ENCODE measurements around the gene RNU7-1. TPM values are rescaled to one million over a fixed set of nuclear protein-coding genes. Genes with fewer than 3 reads are reported as not detected.

Gene RNU7-1
- total and polyA plus RNA-seq, 7 experiments from 2014 or later = not detected

- DNase-seq (peak in 1 of 9 donors; percentile 22), ATAC-seq (no peak)
- H3K4me1 Mint-ChIP-seq = peaks cover 44 to 70% (median 62%) of the 10 kb centered on the region in 7 donors
- H3K27me3 ChIP-seq (ENCODE audit: control insufficient read depth in 2 of 2, insufficient read depth in 2 of 2, low read length in 2 of 2) = no peaks in the 10 kb centered on the region
- peak overlapping the region; percentile 79 to 92 (median 88) for H3K4me3 Mint-ChIP-seq
- POLR2A ChIA-PET = interaction anchor here (0.7 to 23.3 kb wide), 6 partner anchors 11 to 59 kb away, joined by 3 to 367 read pairs (median 4); partner anchors contain the start of genes C12orf57, PTPN6 and RNU7-1
- peaks cover 0 to 10% (median 0%) of the 10 kb centered on the region in 3 experiments for H3K36me3 ChIP-seq (ENCODE audit: control insufficient read depth in 2 of 3, insufficient read depth in 3 of 3, low read length in 3 of 3)
- intact Hi-C loops (cut with micrococcal nuclease) = no loop called here
- no peaks in the 10 kb centered on the region for H3K9me3 Mint-ChIP-seq
- H3K9me3 ChIP-seq (ENCODE audit: control insufficient read depth in 2 of 3, low read length in 3 of 3) = no peaks in the 10 kb centered on the region
- peak overlapping the region; percentile 83 to 95 (median 93) for H3K27ac Mint-ChIP-seq
- peaks cover 16 to 43% of the 10 kb centered on the region in 2 donors for H3K4me1 ChIP-seq (ENCODE audit: control insufficient read depth in 2 of 2, insufficient read depth in 2 of 2, low read length in 2 of 2)
- no peaks in the 10 kb centered on the region for H3K27me3 Mint-ChIP-seq
- peaks cover 0 to 8% (median 0%) of the 10 kb centered on the region in 5 donors for H3K36me3 Mint-ChIP-seq
- H3K27ac ChIP-seq (ENCODE audit: low read depth, low read length) = peak overlapping the region; percentile 86
- CTCF ChIA-PET = interaction anchor here (1.5 kb wide), 1 partner anchor 180 kb away, joined by 3 read pairs; no protein-coding TSS in a partner anchor
- peak overlapping the region; percentile 60 for H3K4me3 ChIP-seq (ENCODE audit: low read length)
Observed at GRCh38 chr12:6928022-6928702, 15.5 kb upstream of the RNU7-1 start.

GRCh38 chr12:6928703-6929407 is 14.8 kb upstream of the RNU7-1 start:
- DNase-seq = no peak
- Histone ChIP-seq H3K36me3 (ENCODE audit: control insufficient read depth in 2 of 3, insufficient read depth in 3 of 3, low read length in 3 of 3) (peaks cover 0 to 4% (median 0%) of the 10 kb centered on the region in 3 experiments), H3K4me3 (ENCODE audit: low read length) (peak overlapping the region; percentile 60), H3K27ac (ENCODE audit: low read depth, low read length) (peak overlapping the region; percentile 86), H3K27me3 (ENCODE audit: control insufficient read depth in 2 of 2, insufficient read depth in 2 of 2, low read length in 2 of 2) (no peaks in the 10 kb centered on the region), H3K9me3 (ENCODE audit: control insufficient read depth in 2 of 3, low read length in 3 of 3) (no peaks in the 10 kb centered on the region), H3K4me1 (ENCODE audit: control insufficient read depth in 2 of 2, insufficient read depth in 2 of 2, low read length in 2 of 2) (peaks cover 16 to 48% of the 10 kb centered on the region in 2 donors)
- Mint-ChIP-seq H3K36me3 (peaks cover 0 to 7% (median 0%) of the 10 kb centered on the region in 5 donors), H3K9me3 (no peaks in the 10 kb centered on the region), H3K27me3 (no peaks in the 10 kb centered on the region), H3K27ac (peak overlapping the region; percentile 83 to 95 (median 93)), H3K4me1 (peaks cover 48 to 77% (median 69%) of the 10 kb centered on the region in 7 donors), H3K4me3 (peak overlapping the region; percentile 79 to 92 (median 88))
- intact Hi-C loops (cut with micrococcal nuclease) = loop anchor here in 1 of 2 donors (1.0 kb wide), 2 partner anchors 8 to 15 kb away; partner anchors contain the start of gene ENO2
- ChIA-PET POLR2A (interaction anchor here (0.6 to 23.3 kb wide), 13 partner anchors 12 to 239 kb away, joined by 3 to 367 read pairs (median 4); partner anchors contain the start of genes C12orf57, ENO2, PTPN6 and RNU7-1), CTCF (interaction anchor here (0.6 to 1.6 kb wide), 6 partner anchors 9 to 179 kb away, joined by 3 to 9 read pairs (median 4); partner anchors contain the start of genes C12orf57 and RNU7-1)
- ATAC-seq = no peak

DNA sequence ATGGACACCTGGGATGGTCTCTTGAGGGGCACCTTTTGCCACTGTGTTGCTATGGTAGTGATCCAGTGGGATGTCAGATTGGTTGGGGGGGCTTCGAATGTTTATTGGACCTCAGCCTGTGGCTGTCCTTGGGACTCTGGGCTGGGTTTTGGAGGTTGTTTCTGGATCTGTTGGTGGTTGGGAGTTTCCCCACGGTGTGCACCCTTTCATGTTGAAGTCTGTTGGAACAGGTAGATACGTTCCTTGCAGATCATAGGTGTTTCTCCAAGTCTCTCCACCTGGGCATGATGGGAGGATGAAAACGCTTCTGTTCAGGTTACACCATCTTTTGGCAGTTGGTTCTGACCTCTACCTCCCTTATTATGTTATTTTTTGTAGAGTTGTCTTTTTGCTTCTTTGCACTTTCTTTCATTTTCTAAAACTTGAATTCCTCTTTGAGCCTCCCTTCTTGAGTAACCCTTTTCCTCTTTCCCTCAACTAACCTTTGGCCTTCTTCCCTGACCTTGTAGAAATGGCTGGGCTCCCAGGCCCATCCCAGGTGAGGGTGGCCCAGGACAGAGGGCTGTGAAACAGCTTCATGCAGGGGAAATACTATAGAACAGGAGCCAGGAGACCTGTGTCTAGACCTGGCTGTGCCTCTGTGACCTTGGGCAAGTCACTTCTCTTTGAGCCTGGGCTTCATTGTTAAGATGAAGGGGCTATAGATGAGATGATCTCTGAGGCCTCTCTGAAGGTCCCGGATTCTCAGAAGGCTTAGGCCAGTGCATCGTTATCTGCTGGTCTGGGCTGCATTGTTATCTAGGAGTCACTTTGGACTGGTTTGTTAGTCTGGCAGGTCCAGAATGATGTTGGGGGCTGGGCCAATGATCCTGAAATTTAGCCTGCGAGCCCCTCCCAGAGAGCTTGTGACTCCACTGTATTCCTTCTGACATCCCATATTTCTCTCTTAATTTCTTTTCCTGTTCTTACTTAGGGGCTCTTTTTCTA is 13.9 kb upstream of the RNU7-1 start:
- Histone ChIP-seq H3K36me3 (ENCODE audit: control insufficient read depth in 2 of 3, insufficient read depth in 3 of 3, low read length in 3 of 3) (peaks cover 0 to 3% (median 0%) of the 10 kb centered on the region in 3 experiments), H3K27me3 (ENCODE audit: control insufficient read depth in 2 of 2, insufficient read depth in 2 of 2, low read length in 2 of 2) (no peaks in the 10 kb centered on the region), H3K4me3 (ENCODE audit: low read length) (peak overlapping the region; percentile 60), H3K9me3 (ENCODE audit: control insufficient read depth in 2 of 3, low read length in 3 of 3) (no peaks in the 10 kb centered on the region), H3K4me1 (ENCODE audit: control insufficient read depth in 2 of 2, insufficient read depth in 2 of 2, low read length in 2 of 2) (peaks cover 12 to 44% of the 10 kb centered on the region in 2 donors), H3K27ac (ENCODE audit: low read depth, low read length) (peak overlapping the region; percentile 86)
- CTCF ChIA-PET = interaction anchor here (0.6 to 1.6 kb wide), 6 partner anchors 8 to 60 kb away, joined by 3 to 9 read pairs (median 4); partner anchors contain the start of genes C12orf57 and RNU7-1
- DNase-seq (peak in 1 of 9 donors; percentile 39), ATAC-seq (peak; percentile 15)
- H3K27ac Mint-ChIP-seq = peak overlapping the region; percentile 83 to 95 (median 93)
- POLR2A ChIA-PET = interaction anchor here (0.7 to 23.3 kb wide), 13 partner anchors 12 to 182 kb away, joined by 3 to 367 read pairs (median 4); partner anchors contain the start of genes C12orf57, ENO2, PTPN6 and RNU7-1
- intact Hi-C loops (cut with micrococcal nuclease) = loop anchor here in 1 of 2 donors (1.0 kb wide), 2 partner anchors 8 to 15 kb away; partner anchors contain the start of gene ENO2
- H3K36me3 Mint-ChIP-seq = peaks cover 0 to 9% (median 0%) of the 10 kb centered on the region in 5 donors
- no peaks in the 10 kb centered on the region for H3K27me3 Mint-ChIP-seq
- peak overlapping the region; percentile 79 to 92 (median 88) for H3K4me3 Mint-ChIP-seq
- no peaks in the 10 kb centered on the region for H3K9me3 Mint-ChIP-seq
- H3K4me1 Mint-ChIP-seq = peaks cover 48 to 77% (median 70%) of the 10 kb centered on the region in 7 donors

- no peaks in the 10 kb centered on the region for H3K27me3 ChIP-seq (ENCODE audit: control insufficient read depth in 2 of 2, insufficient read depth in 2 of 2, low read length in 2 of 2)
- no peaks in the 10 kb centered on the region for H3K27me3 Mint-ChIP-seq
- H3K4me3 ChIP-seq (ENCODE audit: low read length) = no peak overlapping the region
- peaks cover 0 to 16% (median 0%) of the 10 kb centered on the region in 5 donors for H3K36me3 Mint-ChIP-seq
- peak overlapping the region; percentile 48 to 99 (median 93) for H3K27ac Mint-ChIP-seq
- peak in 3 of 9 donors; percentile 50 to 56 (median 53) for DNase-seq
- ChIA-PET POLR2A (interaction anchor here (0.6 to 23.3 kb wide), 8 partner anchors 3 to 65 kb away, joined by 3 to 1270 read pairs (median 4); partner anchors contain the start of genes ATN1, C12orf57, PTPN6 and RNU7-1), CTCF (interaction anchor here (0.7 kb wide), 1 partner anchor 12 kb away, joined by 5 read pairs; no protein-coding TSS in a partner anchor)
- no peaks in the 10 kb centered on the region for H3K9me3 Mint-ChIP-seq
- no peaks in the 10 kb centered on the region for H3K9me3 ChIP-seq (ENCODE audit: control insufficient read depth in 2 of 3, low read length in 3 of 3)
- peaks cover 0 to 4% (median 0%) of the 10 kb centered on the region in 3 experiments for H3K36me3 ChIP-seq (ENCODE audit: control insufficient read depth in 2 of 3, insufficient read depth in 3 of 3, low read length in 3 of 3)
- H3K4me1 ChIP-seq (ENCODE audit: control insufficient read depth in 2 of 2, insufficient read depth in 2 of 2, low read length in 2 of 2) = peaks cover 13 to 46% of the 10 kb centered on the region in 2 donors
- peaks cover 52 to 82% (median 68%) of the 10 kb centered on the region in 7 donors for H3K4me1 Mint-ChIP-seq
- intact Hi-C loops (cut with micrococcal nuclease) = no loop called here
- H3K4me3 Mint-ChIP-seq = peak overlapping the region; percentile 36 to 81 (median 49)
- ATAC-seq = peak; percentile 36
- peak overlapping the region; percentile 92 for H3K27ac ChIP-seq (ENCODE audit: low read depth, low read length)
Observed at GRCh38 chr12:6932766-6933165, 10.8 kb upstream of the RNU7-1 start.

- peaks cover 0 to 4% (median 0%) of the 10 kb centered on the region in 3 experiments for H3K36me3 ChIP-seq (ENCODE audit: control insufficient read depth in 2 of 3, insufficient read depth in 3 of 3, low read length in 3 of 3)
- intact Hi-C loops (cut with micrococcal nuclease) = no loop called here
- no peak overlapping the region for H3K4me3 ChIP-seq (ENCODE audit: low read length)
- H3K4me1 Mint-ChIP-seq = peaks cover 49 to 82% (median 67%) of the 10 kb centered on the region in 7 donors
- ATAC-seq = no peak
- ChIA-PET CTCF (interaction anchor here (0.9 to 5.1 kb wide), 3 partner anchors 9 to 27 kb away, joined by 3 to 47 read pairs (median 7); no protein-coding TSS in a partner anchor), POLR2A (interaction anchor here (0.8 to 23.3 kb wide), 6 partner anchors 4 to 174 kb away, joined by 3 to 1270 read pairs (median 190); partner anchors contain the start of genes ATN1, C12orf57, PTPN6 and RNU7-1)
- H3K4me3 Mint-ChIP-seq = peak overlapping the region in 3 of 10 donors; percentile 41 to 59 (median 42)
- H3K27me3 Mint-ChIP-seq = no peaks in the 10 kb centered on the region
- H3K4me1 ChIP-seq (ENCODE audit: control insufficient read depth in 2 of 2, insufficient read depth in 2 of 2, low read length in 2 of 2) = peaks cover 6 to 46% of the 10 kb centered on the region in 2 donors
- H3K9me3 ChIP-seq (ENCODE audit: control insufficient read depth in 2 of 3, low read length in 3 of 3) = no peaks in the 10 kb centered on the region
- DNase-seq = no peak
- peak overlapping the region; percentile 92 for H3K27ac ChIP-seq (ENCODE audit: low read depth, low read length)
- peaks cover 0 to 17% (median 0%) of the 10 kb centered on the region in 5 donors for H3K36me3 Mint-ChIP-seq
- H3K27ac Mint-ChIP-seq = peak overlapping the region; percentile 57 to 99 (median 84)
- H3K27me3 ChIP-seq (ENCODE audit: control insufficient read depth in 2 of 2, insufficient read depth in 2 of 2, low read length in 2 of 2) = no peaks in the 10 kb centered on the region
- H3K9me3 Mint-ChIP-seq = no peaks in the 10 kb centered on the region
Observed at GRCh38 chr12:6934110-6934509, 9.5 kb upstream of the RNU7-1 start.

All from naive thymus-derived CD4-positive, alpha-beta T cell (primary cell).